ENCODE data around the gene SPATC1L. TPM values are rescaled to one million over a fixed set of nuclear protein-coding genes. Genes with fewer than 3 reads are reported as not detected.

Gene SPATC1L
- total RNA-seq, 6 donors from 2014 or later, result 0.91 to 22.0 (median 7.2) TPM

GRCh38 chr21:46182548-46183336 lies 1.5 kb downstream of the SPATC1L start:
- H3K27ac ChIP-seq, result peak overlapping the region in 1 of 4 donors; percentile 30
- no peak for TF ChIP-seq EP300 (IDR thresholded peaks at IDR 0.05)
- no peak for TF ChIP-seq POLR2AphosphoS5 (IDR thresholded peaks at IDR 0.05)
- TF ChIP-seq CTCF (IDR thresholded peaks at IDR 0.05), result no peak
- TF ChIP-seq POLR2A (IDR thresholded peaks at IDR 0.05), result no peak
- peak in 1 of 2 donors; percentile 87 for DNase-seq
- H3K27me3 ChIP-seq, result no peaks in the 10 kb centered on the region
- peak; percentile 2 to 46 for ATAC-seq (ENCODE audit: low FRiP score in 2 of 2)
- WGBS, 2 donors, result 90% methylated on average over 40 to 44 of the region's 44 CpGs
- no peaks in the 10 kb centered on the region for H3K9me3 ChIP-seq
- H3K4me3 ChIP-seq, result no peak overlapping the region
- H3K36me3 ChIP-seq, result no peaks in the 10 kb centered on the region
- peaks cover 0 to 12% (median 5%) of the 10 kb centered on the region in 4 donors for H3K4me1 ChIP-seq

GRCh38 chr21:46181953-46182547 lies 2.2 kb downstream of the SPATC1L start:
- no peak for DNase-seq
- peaks cover 0 to under 1% (median 0%) of the 10 kb centered on the region in 4 donors for H3K9me3 ChIP-seq
- H3K36me3 ChIP-seq, result no peaks in the 10 kb centered on the region
- 91 to 95% methylated on average over 10 to 14 of the region's 16 CpGs for WGBS, 2 donors
- no peak for TF ChIP-seq POLR2A (IDR thresholded peaks at IDR 0.05)
- TF ChIP-seq EP300 (IDR thresholded peaks at IDR 0.05), result no peak
- no peak for TF ChIP-seq CTCF (IDR thresholded peaks at IDR 0.05)
- no peak for TF ChIP-seq POLR2AphosphoS5 (IDR thresholded peaks at IDR 0.05)
- H3K27ac ChIP-seq, result no peak overlapping the region
- H3K4me1 ChIP-seq, result peaks cover 0 to 11% (median 5%) of the 10 kb centered on the region in 4 donors
- no peak overlapping the region for H3K4me3 ChIP-seq
- ATAC-seq (ENCODE audit: low FRiP score in 2 of 2), result peak in 1 of 2 donors; percentile 9
- H3K27me3 ChIP-seq, result no peaks in the 10 kb centered on the region

DNA sequence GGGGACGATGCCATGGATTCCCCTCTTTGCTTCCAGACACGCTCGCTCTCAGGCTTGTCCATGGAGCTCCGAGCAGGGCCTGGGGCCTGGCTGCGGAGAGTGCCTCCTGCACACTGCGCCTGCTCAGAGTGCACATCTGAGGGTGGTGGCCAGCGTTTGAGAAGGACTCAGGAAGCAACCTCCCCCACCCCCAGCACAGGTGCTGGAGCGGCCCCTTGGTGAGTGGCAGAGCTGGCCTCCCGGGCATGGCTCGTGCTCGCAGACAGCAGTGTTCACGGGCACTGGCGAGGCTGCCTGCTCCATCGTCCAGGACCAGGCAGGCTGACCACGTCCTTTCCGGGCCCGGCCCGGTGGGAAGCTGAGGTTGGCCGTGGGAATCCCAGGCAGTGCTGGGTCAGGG lies 2.8 kb downstream of the SPATC1L start:
- WGBS, 2 donors, result 91 to 94% methylated on average over 19 of the region's 19 CpGs
- H3K9me3 ChIP-seq, result peaks cover 0 to 5% (median 0%) of the 10 kb centered on the region in 4 donors
- H3K4me1 ChIP-seq, result peaks cover 0 to 11% (median 5%) of the 10 kb centered on the region in 4 donors
- no peak overlapping the region for H3K4me3 ChIP-seq
- DNase-seq (peak in 1 of 2 donors; percentile 81), ATAC-seq (ENCODE audit: low FRiP score in 2 of 2) (no peak)
- H3K36me3 ChIP-seq, result no peaks in the 10 kb centered on the region
- H3K27me3 ChIP-seq, result no peaks in the 10 kb centered on the region
- H3K27ac ChIP-seq, result no peak overlapping the region
- TF ChIP-seq POLR2A (IDR thresholded peaks at IDR 0.05) (no peak), EP300 (IDR thresholded peaks at IDR 0.05) (no peak), POLR2AphosphoS5 (IDR thresholded peaks at IDR 0.05) (no peak), CTCF (IDR thresholded peaks at IDR 0.05) (no peak)

- no peak overlapping the region for H3K27ac ChIP-seq
- no peak for TF ChIP-seq CTCF (IDR thresholded peaks at IDR 0.05)
- TF ChIP-seq POLR2AphosphoS5 (IDR thresholded peaks at IDR 0.05), result no peak
- no peak for TF ChIP-seq EP300 (IDR thresholded peaks at IDR 0.05)
- no peak for TF ChIP-seq POLR2A (IDR thresholded peaks at IDR 0.05)
- peak in 1 of 2 donors; percentile 75 for DNase-seq
- no peaks in the 10 kb centered on the region for H3K27me3 ChIP-seq
- WGBS, 2 donors, result 87 to 92% methylated on average over 7 to 9 of the region's 26 CpGs
- no peak for ATAC-seq (ENCODE audit: low FRiP score in 2 of 2)
- H3K4me1 ChIP-seq, result peaks cover 0 to 11% (median 5%) of the 10 kb centered on the region in 4 donors
- H3K9me3 ChIP-seq, result peaks cover 0 to 5% (median 0%) of the 10 kb centered on the region in 4 donors
- H3K36me3 ChIP-seq, result no peaks in the 10 kb centered on the region
- no peak overlapping the region for H3K4me3 ChIP-seq
These were observed 3.4 kb downstream of the SPATC1L start for GRCh38 chr21:46180778-46181391.

All from upper lobe of left lung (tissue), 6 donors.